HEK293 (cell line): ENCODE results near the gene TSHZ3.

Source experiments
- CTCF ChIA-PET: fragments of 350-600 bp; formaldehyde crosslinking; extraction: SDS; loops from one replicate; lab custom pipeline; 2021; ENCODE audit warnings: antibody characterized with exemption; lab: Yijun Ruan, JAX
- POLR2A ChIA-PET: fragments of 300-600 bp; formaldehyde crosslinking; extraction: SDS; loops from one replicate; lab custom pipeline; 2020; ENCODE audit warnings: antibody characterized with exemption, inconsistent platforms; lab: Yijun Ruan, JAX
- H3K27ac ChIP-seq: fragments of 200-500 bp; sonication (Bioruptor generic); 2 replicates; pipeline ENCODE4 v1.5.1; 2014; ENCODE audit warnings: low read depth, low read length, control low read depth, inconsistent platforms; ENCODE audit errors: extremely low read depth
- H3K36me3 ChIP-seq, 2 experiments: fragments of 200-500 bp in 1 of 2; sonication (Bioruptor generic) in 1 of 2; 1 replicate in 1 of 2; 2 replicates in 1 of 2; pipeline ENCODE4 v1.5.1; 2014 to 2017; ENCODE audit warnings: inconsistent platforms in 2 of 2, low read length in 2 of 2; ENCODE audit not compliant: control insufficient read depth in 2 of 2, insufficient read depth in 1 of 2
- H3K4me1 ChIP-seq: fragments of 200-500 bp; sonication (Bioruptor generic); 2 replicates; pipeline ENCODE4 v1.5.1; 2014; ENCODE audit warnings: mild to moderate bottlenecking, low read length, inconsistent platforms; ENCODE audit not compliant: control insufficient read depth, insufficient read depth
- H3K4me3 ChIP-seq: 2 replicates; pipeline ENCODE4 v1.5.1; 2011; ENCODE audit warnings: low read depth, mild to moderate bottlenecking, control low read depth, low read length, moderate library complexity
- H3K9me3 ChIP-seq: fragments of 200-500 bp; sonication (Bioruptor generic); 2 replicates; pipeline ENCODE4 v1.5.1; 2014; ENCODE audit warnings: low read depth, low read length, inconsistent platforms; ENCODE audit not compliant: control insufficient read depth, insufficient read depth
- AEBP2 ChIP-seq: fragments of 450-650 bp; formaldehyde crosslinking; IDR thresholded peaks from 2 replicates; pipeline ENCODE4 v1.5.1; 2016; ENCODE audit warnings: missing biosample characterization, missing genetic modification characterization, borderline replicate concordance
- BCL11A ChIP-seq: fragments of 450-650 bp; formaldehyde crosslinking; IDR thresholded peaks from 2 replicates; pipeline ENCODE4 v1.5.1; 2016; ENCODE audit warnings: low read depth, missing biosample characterization, missing genetic modification characterization
- BCL11B ChIP-seq: fragments of 450-650 bp; formaldehyde crosslinking; IDR thresholded peaks from 2 replicates; pipeline ENCODE4 v1.5.1; 2016; ENCODE audit warnings: low read depth, missing biosample characterization, missing genetic modification characterization
- BCL6B ChIP-seq: fragments of 450-650 bp; formaldehyde crosslinking; IDR thresholded peaks from 2 replicates; pipeline ENCODE4 v1.5.1; 2017; ENCODE audit warnings: missing biosample characterization, missing genetic modification characterization
- EGR2 ChIP-seq: fragments of 450-650 bp; formaldehyde crosslinking; IDR thresholded peaks from 2 replicates; pipeline ENCODE4 v1.5.1; 2016; ENCODE audit warnings: low read depth, missing biosample characterization, missing genetic modification characterization
- IKZF3 ChIP-seq: fragments of 450-650 bp; IDR thresholded peaks from 2 replicates; pipeline ENCODE4 v1.5.0; 2018; ENCODE audit warnings: missing biosample characterization, mild to moderate bottlenecking, missing genetic modification characterization, moderate library complexity
- KLF10 ChIP-seq: fragments of 450-650 bp; IDR thresholded peaks from 2 replicates; pipeline ENCODE4 v1.5.1; 2018; ENCODE audit warnings: missing biosample characterization, mild to moderate bottlenecking, missing genetic modification characterization
- MZF1 ChIP-seq: fragments of 450-650 bp; formaldehyde crosslinking; IDR thresholded peaks from 2 replicates; pipeline ENCODE4 v1.5.1; 2017; ENCODE audit warnings: missing biosample characterization, missing genetic modification characterization, borderline replicate concordance
- OSR2 ChIP-seq: fragments of 450-650 bp; formaldehyde crosslinking; IDR thresholded peaks from 2 replicates; pipeline ENCODE4 v1.5.1; 2016; ENCODE audit warnings: missing biosample characterization, missing genetic modification characterization
- PATZ1 ChIP-seq: fragments of 450-650 bp; formaldehyde crosslinking; IDR thresholded peaks from 2 replicates; pipeline ENCODE4 v1.5.1; 2016; ENCODE audit warnings: missing biosample characterization, missing genetic modification characterization
- PRDM1 ChIP-seq: fragments of 450-650 bp; formaldehyde crosslinking; IDR thresholded peaks from 2 replicates; pipeline ENCODE4; 2016; ENCODE audit warnings: missing biosample characterization, missing genetic modification characterization
- PRDM4 ChIP-seq: fragments of 450-650 bp; formaldehyde crosslinking; IDR thresholded peaks from 2 replicates; pipeline ENCODE4 v1.5.1; 2017; ENCODE audit warnings: missing biosample characterization, missing genetic modification characterization
- PRDM6 ChIP-seq: fragments of 450-650 bp; formaldehyde crosslinking; IDR thresholded peaks from 2 replicates; pipeline ENCODE4 v1.5.1; 2017; ENCODE audit warnings: missing biosample characterization, missing genetic modification characterization
- ZBTB17 ChIP-seq: fragments of 450-650 bp; formaldehyde crosslinking; IDR thresholded peaks from 2 replicates; pipeline ENCODE4 v1.5.1; 2016; ENCODE audit warnings: missing biosample characterization, missing genetic modification characterization
- ZIC2 ChIP-seq: fragments of 450-650 bp; formaldehyde crosslinking; IDR thresholded peaks from 2 replicates; pipeline ENCODE4 v1.5.1; 2016; ENCODE audit warnings: missing biosample characterization, missing genetic modification characterization
- ZNF138 ChIP-seq: fragments of 450-650 bp; formaldehyde crosslinking; IDR thresholded peaks from 2 replicates; pipeline ENCODE4 v1.5.1; 2016; ENCODE audit warnings: missing biosample characterization, missing genetic modification characterization, borderline replicate concordance
- ZNF155 ChIP-seq: fragments of 450-650 bp; formaldehyde crosslinking; IDR thresholded peaks from 2 replicates; pipeline ENCODE4 v1.5.1; 2016; ENCODE audit warnings: missing biosample characterization, missing genetic modification characterization
- ZNF184 ChIP-seq: fragments of 450-650 bp; IDR thresholded peaks from 2 replicates; pipeline ENCODE4 v1.5.1; 2018; ENCODE audit warnings: missing biosample characterization, mild to moderate bottlenecking, missing genetic modification characterization
- ZNF341 ChIP-seq: fragments of 450-650 bp; formaldehyde crosslinking; IDR thresholded peaks from 2 replicates; pipeline ENCODE4; 2016; ENCODE audit warnings: low read depth, missing biosample characterization, missing genetic modification characterization
- ZNF350 ChIP-seq: fragments of 450-650 bp; formaldehyde crosslinking; IDR thresholded peaks from 2 replicates; pipeline ENCODE4 v1.5.0; 2017; ENCODE audit warnings: missing biosample characterization, mild to moderate bottlenecking, missing genetic modification characterization
- ZNF366 ChIP-seq: fragments of 450-650 bp; formaldehyde crosslinking; conservative IDR thresholded peaks from 2 replicates; pipeline ENCODE4 v1.5.1; 2016; ENCODE audit warnings: missing biosample characterization, missing genetic modification characterization
- ZNF394 ChIP-seq: fragments of 450-650 bp; formaldehyde crosslinking; IDR thresholded peaks from 2 replicates; pipeline ENCODE4 v1.5.1; 2016; ENCODE audit warnings: missing biosample characterization, missing genetic modification characterization, mild to moderate bottlenecking, moderate library complexity, borderline replicate concordance
- ZNF404 ChIP-seq: fragments of 450-650 bp; formaldehyde crosslinking; IDR thresholded peaks from 2 replicates; pipeline ENCODE4 v1.5.1; 2017; ENCODE audit warnings: missing biosample characterization, missing genetic modification characterization
- ZNF514 ChIP-seq: fragments of 450-650 bp; formaldehyde crosslinking; IDR thresholded peaks from 2 replicates; pipeline ENCODE4 v1.5.1; 2016; ENCODE audit warnings: missing biosample characterization, missing genetic modification characterization
- ZNF560 ChIP-seq: fragments of 450-650 bp; formaldehyde crosslinking; IDR thresholded peaks from 2 replicates; pipeline ENCODE4 v1.5.1; 2017; ENCODE audit warnings: missing biosample characterization, missing genetic modification characterization, borderline replicate concordance
- ZNF561 ChIP-seq: fragments of 450-650 bp; IDR thresholded peaks from 2 replicates; pipeline ENCODE4 v1.5.1; 2018; ENCODE audit warnings: missing biosample characterization, missing genetic modification characterization, borderline replicate concordance
- ZNF747 ChIP-seq: fragments of 450-650 bp; formaldehyde crosslinking; IDR thresholded peaks from 2 replicates; pipeline ENCODE4 v1.5.1; 2016; ENCODE audit warnings: missing biosample characterization, missing genetic modification characterization
- ZNF776 ChIP-seq: fragments of 450-650 bp; formaldehyde crosslinking; IDR thresholded peaks from 2 replicates; pipeline ENCODE4 v1.5.0; 2017; ENCODE audit warnings: missing biosample characterization, missing genetic modification characterization, borderline replicate concordance
- ZNF792 ChIP-seq: fragments of 450-650 bp; formaldehyde crosslinking; IDR thresholded peaks from 2 replicates; pipeline ENCODE4 v1.5.1; 2016; ENCODE audit warnings: missing biosample characterization, missing genetic modification characterization
- ZSCAN16 ChIP-seq: fragments of 450-650 bp; formaldehyde crosslinking; IDR thresholded peaks from 2 replicates; pipeline ENCODE4 v1.5.1; 2016; ENCODE audit warnings: missing biosample characterization, missing genetic modification characterization

TSHZ3 gene

GRCh38 chr19:31312677-31313244 lies 36.5 kb downstream of the TSHZ3 start:
- peaks cover 40% of the 10 kb centered on the region for H3K4me1 ChIP-seq
- POLR2A ChIA-PET, result no interaction called here
- CTCF ChIA-PET, result no interaction called here
- TF ChIP-seq ZNF155 (tag by site-specific recombination), result no peak
- TF ChIP-seq ZSCAN16 (tag by site-specific recombination), result no peak
- peak; percentile 28; the same call in 1 of the 2 replicates for TF ChIP-seq PATZ1
- peak; percentile 91 for TF ChIP-seq ZNF792 (tag by site-specific recombination)
- TF ChIP-seq ZNF561 (tag by site-specific recombination), result 0 out of 2 replicates have a peak, but pooled peaks have one; percentile 8
- no peak for TF ChIP-seq EGR2 (tag by site-specific recombination)
- TF ChIP-seq ZNF776, result no peak
- peak; percentile 89 for TF ChIP-seq BCL11B
- no peak for TF ChIP-seq ZNF394 (tag by site-specific recombination)
- no peak for TF ChIP-seq ZBTB17 (tag by site-specific recombination)
- no peak for TF ChIP-seq ZNF350 (tag by site-specific recombination)
- no peak for TF ChIP-seq BCL6B (tag by site-specific recombination)
- no peak for TF ChIP-seq AEBP2 (tag by site-specific recombination)
- TF ChIP-seq BCL11A (tag by site-specific recombination), result peak; percentile 60; the same call in 1 of the 2 replicates
- peak; percentile 81 for TF ChIP-seq PRDM6
- TF ChIP-seq PRDM1, result peak; percentile 82
- TF ChIP-seq OSR2 (tag by site-specific recombination), result peak; percentile 81; the same call in 1 of the 2 replicates
- no peak for TF ChIP-seq ZNF747 (tag by site-specific recombination)
- peak; percentile 40; the same call in 1 of the 2 replicates for TF ChIP-seq KLF10
- TF ChIP-seq ZNF404, result no peak
- no peak for TF ChIP-seq ZNF514
- TF ChIP-seq ZNF184, result no peak
- no peak for TF ChIP-seq ZNF560 (tag by site-specific recombination)
- TF ChIP-seq MZF1 (tag by site-specific recombination), result peak; percentile 55; the same call in 1 of the 2 replicates
- TF ChIP-seq ZNF138, result no peak
- 0 out of 2 replicates have a peak, but pooled peaks have one; percentile 18 for TF ChIP-seq ZIC2
- 0 out of 2 replicates have a peak, but pooled peaks have one; percentile 21 for TF ChIP-seq ZNF341 (tag by site-specific recombination)
- TF ChIP-seq ZNF366 (tag by site-specific recombination), result peak; percentile 40
- peak; percentile 80; the same call in 1 of the 2 replicates for TF ChIP-seq IKZF3 (tag by site-specific recombination)
- peak; percentile 77 for TF ChIP-seq PRDM4

More at GRCh38 chr19:31312677-31313244, 36.5 kb downstream of the TSHZ3 start:
- Histone ChIP-seq H3K36me3 (peaks cover 0 to 3% of the 10 kb centered on the region in 2 experiments; a peak in 1 of 3 replicates), H3K9me3 (no peaks in the 10 kb centered on the region; the same call in 1 of the 2 replicates), H3K4me3 (no peak overlapping the region), H3K27ac (no peak overlapping the region)
